ENCODE results near the gene VSTM2L.

- TF ChIP-seq REST (IDR thresholded peaks at IDR 0.05; ENCODE audit: insufficient read depth in 1 of 2, low read depth in 2 of 2, low read length in 2 of 2) = no peak
- no peak for TF ChIP-seq POLR2AphosphoS5 (IDR thresholded peaks at IDR 0.05; ENCODE audit: low read depth, low read length)
- TF ChIP-seq FOXP2 (optimal IDR thresholded peaks at IDR 0.05; ENCODE audit: borderline replicate concordance, extremely low read depth, extremely low read length, insufficient read depth) = no peak
Measured at GRCh38 chr20:37935435-37935834, 32.5 kb downstream of the VSTM2L start.
